Amniotic stem cell (primary cell): ENCODE results near the gene BICD2.
"Not testable (repeated sequence)": the region's sequence is repeated elsewhere in the genome, so short reads cannot be mapped to it uniquely, and the experiment has no call there.

Experiments used
- DNase-seq: peaks from one replicate; lab custom pipeline; 2025; lab: John Stamatoyannopoulos, UW

The BICD2 gene

DNA sequence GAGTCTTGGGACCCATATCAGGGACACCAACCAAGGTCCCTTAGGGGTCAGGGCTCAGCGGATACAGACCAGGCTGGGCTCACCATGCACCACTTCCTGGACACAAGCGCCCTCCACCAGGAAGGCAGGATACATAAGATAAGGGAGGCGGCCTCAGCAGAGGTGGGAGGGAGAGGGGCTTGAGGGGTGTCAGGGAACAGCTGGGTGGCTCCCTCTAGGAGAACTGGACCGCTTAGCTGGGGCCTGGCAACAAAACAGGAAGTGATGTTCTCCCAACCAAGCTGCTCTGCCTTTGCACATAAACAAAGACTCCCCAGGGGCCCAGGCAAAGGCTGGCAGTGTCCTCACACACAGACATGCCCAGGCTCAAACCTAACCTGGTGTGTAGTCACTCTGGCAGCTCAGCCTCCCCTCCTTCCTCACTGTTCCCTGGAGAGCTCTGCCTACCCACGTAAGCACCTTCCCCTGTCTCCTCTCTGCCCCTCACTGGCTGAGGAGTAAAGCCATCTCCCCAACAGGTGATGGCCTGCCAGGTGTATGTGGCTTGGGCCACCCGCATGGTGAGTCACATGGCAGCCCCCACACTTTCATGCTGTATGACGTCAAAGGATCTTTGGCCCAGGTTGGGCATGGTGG, 5.8 kb upstream of the BICD2 start:
- no peak for DNase-seq

DNA sequence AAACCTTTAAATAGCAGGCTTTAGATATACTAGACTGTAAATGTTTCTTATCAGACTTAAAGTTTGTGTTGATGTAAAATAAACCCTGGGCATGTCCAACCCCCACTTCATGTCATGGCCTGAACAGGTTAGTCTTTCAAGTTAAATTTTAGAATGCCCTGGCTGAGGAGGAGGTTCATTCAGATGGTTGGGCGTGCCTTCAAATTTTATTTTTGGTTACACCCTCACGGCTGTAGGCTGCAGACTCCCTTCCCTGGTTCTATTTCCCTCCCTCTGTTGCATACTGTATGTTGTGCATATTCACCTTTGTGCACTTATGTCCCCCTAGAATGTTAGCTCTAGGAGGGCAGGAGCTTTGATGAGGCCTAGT, 5.3 kb upstream of the BICD2 start:
- no peak for DNase-seq

DNA sequence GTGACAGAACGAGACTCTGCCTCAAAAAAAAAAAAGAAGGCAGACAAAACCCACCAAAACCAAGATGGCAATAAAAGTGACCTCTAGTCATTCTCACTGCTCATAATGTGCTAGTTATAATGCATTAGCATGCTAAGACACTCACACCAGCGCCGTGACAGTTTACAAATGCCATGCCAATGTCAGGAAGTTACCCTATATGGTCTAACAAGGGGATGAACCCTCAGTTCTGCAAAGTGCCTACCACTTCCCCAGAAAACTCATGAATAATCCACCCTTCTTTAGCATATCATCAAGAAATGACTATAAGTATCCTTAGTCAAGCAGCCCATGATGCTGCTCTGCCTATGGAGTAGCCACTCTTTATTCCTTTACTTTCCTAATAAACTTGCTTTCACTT, 4.7 kb upstream of the BICD2 start:
- DNase-seq = no peak

DNA sequence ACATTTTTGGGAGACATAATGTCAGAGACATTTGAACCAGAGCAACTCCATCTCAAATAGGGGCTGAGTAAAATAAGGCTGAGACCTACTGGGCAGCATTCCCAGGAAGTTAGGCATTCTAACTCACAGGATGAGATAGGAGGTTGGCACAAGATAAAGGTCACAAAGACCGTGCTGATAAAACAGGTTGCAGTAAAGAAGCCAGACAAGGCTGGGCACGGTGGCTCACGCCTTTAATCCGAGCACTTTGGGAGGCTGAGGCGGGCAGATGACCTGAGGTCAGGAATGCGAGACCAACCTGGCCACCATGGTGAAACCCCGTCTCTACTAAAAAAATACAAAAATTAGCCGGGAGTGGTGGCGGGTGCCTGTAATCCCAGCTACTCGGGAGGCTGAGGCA, 4.2 kb upstream of the BICD2 start:
- not testable (repeated sequence) for DNase-seq

DNA sequence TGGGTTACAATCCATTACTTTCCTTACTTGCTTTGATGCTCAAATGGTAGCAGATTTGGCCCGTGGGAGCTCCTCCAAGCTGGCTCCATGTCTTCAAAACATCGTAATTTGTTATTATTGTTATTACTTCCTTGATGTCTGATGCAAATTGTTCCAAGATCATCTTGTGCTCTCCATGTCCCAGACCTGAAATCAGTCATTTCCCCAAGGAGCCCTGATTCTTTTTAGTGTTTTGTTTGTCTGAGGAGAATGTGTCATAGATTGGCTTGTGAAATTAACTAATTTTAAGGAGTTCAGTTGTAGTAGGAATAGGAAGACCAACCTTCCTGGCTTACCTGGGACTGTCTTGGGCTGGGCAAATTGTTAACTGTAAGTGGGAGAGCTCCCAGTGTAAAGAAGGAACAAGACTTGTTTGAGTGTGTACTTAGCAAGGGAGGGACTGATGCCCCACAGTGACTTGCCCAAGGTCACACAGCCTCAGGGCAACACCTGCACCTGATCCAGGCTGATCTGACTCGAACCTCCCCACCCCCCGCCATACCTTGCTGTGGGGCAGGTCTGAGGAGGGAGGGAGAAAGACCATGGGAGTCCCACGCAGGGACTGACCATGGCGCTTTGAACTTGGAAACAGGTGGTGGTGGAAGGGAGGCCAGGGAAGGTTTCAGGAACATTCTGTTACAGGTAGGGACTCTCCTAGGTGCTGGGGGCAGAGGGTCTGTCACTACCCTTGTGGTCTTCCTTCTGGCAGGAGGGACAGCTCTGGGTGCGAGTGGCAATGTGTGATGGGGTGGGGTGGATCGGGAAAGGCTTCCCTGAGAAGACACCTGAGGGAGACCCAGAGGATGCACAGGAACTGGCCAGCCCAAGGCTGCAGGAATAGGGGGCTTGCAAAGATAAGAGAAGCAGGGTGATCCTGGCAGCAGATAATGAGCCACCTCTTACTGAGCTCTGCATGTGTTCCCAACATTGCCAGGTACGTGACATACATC, 2.7 kb upstream of the BICD2 start:
- DNase-seq = no peak

DNA sequence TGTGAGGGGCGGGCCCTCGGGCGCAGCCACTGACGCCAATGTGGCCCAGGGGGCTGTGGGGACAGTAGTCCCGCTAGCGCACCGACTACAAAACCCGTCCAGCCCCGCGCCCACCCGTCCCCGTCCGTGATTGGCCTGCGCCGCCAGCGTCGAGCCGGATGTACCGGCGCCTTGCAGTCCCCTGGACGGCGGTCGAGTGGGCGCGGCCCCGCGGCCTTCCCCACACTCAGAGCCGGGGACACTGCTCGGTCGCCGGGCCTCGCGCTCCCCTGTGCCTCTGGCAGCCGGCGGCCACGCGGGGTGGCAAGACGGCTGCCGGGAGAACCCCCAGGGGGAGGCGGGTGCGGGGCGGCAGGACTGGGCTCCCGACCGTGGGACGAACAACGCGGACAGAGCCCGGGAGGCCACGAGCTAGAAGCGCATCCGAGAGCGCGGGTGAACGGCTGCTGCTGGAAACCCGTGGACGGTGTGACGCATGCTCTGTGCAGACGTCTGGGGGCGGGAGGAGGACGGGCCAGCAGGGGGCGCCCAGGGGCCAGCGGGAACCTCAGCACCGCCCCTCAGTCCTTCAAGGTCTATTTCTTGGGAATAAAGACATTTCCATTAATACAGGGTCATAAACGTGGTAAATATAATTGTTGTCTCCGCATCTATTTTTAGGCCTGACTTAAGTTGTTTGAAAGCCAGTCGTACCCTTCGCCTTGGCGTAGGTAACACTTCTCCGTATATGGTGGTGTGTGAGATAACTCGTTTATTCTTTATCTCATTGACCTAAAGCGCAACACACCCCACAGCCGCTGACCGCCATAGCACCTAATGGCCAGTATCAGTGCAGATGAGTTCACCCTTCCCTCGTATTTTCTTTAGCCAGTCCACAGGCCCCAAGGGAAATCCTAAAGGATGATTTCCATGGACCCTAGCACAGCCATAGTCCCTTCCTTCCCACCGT, 629 bp upstream of the BICD2 start:
- peak; percentile 93 for DNase-seq

DNA sequence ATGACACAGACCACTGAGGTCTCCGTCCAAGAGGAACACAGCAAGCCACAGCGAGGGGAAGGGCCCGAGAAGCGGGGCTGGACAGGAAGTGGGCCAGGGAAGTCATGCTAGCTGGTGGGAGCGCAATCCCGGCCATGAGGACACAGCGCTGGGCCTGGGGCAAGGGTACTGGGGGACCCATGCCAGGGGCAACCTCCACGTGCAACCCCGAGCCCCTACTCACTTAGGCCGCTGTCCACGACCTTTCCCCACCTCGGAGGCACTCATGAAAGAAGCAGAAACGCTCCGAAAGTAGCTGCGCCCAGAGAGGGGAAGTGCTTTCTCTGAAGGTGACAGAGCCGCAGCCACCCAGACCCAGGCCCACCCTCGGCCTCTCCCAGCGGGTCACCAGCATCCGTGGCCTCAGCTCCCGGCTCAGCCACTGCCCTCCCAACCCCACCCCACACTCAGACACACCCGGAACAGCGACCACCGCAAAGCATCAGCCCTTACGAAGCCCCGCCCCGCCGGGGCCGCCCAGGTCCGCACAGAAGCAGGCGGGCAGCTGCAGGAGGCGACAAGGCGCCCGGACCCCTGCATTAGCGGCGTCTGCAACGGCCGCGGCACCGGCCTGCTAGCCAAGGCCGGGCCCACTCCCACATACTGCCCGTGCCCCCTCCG, 782 bp downstream of the BICD2 start:
- no peak for DNase-seq

DNA sequence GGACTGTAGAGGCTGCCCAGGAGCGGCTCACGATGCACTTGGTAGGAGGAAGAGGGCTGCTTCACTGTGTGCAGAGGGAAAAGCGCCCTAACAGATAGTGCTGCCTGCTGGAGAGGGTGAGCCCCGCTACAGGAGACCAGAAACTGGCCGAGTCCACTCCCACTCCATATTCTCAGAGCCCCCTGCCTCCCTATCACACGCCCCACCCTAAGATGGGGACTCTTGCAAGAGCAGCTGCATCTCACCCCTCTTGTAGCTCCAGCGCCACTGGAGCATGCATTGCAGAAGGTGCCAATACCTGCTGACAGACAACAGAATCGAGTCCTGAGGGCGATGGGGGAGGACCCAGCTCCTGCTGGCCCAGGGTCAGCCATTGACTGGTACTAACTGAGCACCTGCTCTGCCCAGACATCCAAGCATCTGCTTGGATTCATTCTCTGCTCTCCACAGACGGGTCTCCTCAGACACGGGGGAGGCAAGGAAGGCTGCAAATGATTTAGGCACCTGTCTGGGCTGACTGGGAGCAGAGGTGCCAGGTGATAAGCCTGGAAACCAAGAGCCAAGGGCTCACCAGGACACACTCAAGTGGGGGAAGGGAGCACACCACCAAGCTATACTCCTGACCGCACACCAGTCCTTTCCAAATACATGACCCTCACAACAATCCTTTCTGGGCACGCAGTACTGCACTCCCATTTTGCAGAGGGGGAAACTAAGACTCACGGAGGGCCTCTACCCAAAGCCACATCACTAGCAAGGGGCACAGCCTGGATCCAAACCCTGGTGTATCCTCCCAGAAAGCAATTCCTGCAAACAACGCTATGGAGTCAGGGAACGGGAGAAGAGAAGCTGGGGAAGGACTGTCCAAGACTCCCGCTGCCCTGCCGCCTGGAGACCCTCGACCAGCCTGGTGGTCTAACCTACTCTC, 1.6 kb downstream of the BICD2 start:
- no peak for DNase-seq

DNA sequence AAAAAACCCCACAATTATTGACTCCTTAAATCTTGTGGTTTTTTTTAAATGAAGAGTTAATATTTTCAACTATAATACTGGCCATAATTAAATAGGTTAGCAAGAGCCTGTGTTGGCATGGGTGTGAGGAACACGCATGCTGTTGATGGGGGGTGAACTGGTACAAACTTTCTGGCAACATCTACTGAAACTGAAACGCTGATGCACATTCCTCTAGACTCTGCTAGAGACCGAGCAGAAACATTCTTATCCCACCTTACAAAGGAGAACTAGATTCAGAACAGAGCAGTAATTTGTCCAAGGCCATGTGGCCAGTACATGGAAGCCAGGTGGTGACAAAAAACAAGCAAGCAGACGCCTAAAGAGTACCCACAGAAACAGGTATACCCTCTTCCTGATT, 2.4 kb downstream of the BICD2 start:
- DNase-seq = no peak

DNA sequence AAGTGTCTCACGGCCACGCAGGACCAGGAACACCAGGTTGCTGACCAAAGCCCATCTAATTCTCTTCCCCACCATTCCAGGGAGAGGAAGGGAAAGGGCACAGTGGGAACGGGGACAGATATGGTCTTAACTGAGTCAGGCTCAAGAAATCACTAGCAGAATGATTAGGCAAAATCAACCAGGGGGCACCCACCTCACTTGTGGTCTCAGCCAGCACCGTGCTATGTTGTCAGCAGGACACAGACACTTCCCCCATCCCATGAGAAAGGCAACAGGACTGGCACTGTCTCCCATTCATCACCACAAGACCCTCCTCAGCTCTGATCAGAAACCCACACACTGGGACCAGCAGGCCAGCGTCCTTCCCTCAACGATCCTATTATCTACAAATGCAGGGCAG, 2.9 kb downstream of the BICD2 start:
- no peak for DNase-seq

DNA sequence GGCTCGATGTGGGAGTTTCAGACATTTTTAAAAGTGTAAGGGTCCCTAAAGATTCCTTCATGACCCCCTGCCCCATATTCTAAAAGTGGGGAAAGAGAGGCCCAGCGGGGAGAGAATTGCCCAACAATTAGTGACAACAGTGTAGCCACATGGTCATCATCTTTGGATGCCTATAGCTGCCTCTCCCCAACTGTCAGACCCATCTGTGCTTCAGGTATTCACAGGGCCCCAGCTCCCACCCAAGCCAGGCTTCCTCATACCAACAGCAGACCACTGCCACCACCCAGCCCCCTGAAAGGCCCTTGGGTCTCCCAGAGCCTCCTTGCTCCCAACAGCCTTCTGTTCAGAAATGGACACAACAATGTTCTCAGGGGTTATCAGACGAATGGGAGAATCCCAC, 4.1 kb downstream of the BICD2 start:
- no peak for DNase-seq

DNA sequence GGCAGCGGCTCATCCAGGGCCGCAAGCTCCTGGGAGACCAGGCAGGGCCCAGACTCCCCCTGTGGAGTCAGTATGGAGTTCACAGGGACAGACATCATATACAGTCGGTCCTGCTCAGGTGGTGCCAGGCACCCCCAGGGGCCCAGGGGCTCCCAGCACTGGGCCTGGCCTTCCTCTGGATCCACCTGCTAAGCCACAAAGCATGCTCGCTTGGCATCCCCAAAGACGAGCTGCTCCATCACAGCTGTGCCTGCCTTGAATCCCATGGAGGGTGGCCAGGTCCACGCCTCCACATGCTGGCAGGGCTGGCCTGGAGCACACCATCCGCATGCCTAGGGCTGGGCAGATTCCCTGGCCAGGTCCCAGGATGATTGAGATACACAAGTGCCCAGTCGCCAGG, 4.6 kb downstream of the BICD2 start:
- no peak for DNase-seq

DNA sequence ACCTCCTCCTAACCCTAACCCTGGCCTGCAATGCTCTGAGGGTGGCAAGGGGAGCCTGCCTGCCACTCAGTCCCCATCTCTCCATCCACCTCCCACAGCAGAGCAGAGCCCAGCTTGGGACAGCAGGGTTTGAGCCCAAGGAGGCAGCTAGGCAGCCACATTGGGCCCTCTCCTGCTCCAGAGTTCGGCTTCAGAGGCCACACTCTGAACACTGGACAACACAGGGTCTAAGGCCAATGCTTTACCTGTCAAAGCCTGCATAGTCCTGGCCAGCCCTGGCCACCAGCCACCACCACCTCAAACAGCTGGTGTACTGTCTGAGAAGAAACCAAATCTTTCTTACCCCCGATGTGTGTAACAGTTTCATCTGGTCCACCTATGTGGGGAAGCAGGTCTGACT, 5.2 kb downstream of the BICD2 start:
- no peak for DNase-seq

DNA sequence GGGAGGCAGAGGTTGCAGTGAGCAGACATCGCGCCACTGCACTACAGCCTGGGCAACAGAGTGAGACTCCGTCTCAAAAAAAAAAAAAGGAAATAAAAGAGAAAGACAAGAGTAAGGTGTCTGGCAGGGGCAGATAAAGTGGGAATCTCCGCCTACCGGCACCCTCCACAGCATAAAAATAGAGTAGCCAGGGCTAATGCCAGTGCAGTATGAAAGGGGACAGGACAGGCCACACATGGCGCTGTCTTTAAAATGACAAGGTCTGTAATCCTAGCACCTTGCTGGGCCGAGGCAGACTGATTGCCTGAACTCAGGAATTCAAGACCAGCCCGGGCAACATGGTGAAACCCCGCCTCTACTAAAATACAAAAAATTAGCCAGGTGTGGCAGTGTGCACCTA, 7.8 kb downstream of the BICD2 start:
- no peak for DNase-seq

DNA sequence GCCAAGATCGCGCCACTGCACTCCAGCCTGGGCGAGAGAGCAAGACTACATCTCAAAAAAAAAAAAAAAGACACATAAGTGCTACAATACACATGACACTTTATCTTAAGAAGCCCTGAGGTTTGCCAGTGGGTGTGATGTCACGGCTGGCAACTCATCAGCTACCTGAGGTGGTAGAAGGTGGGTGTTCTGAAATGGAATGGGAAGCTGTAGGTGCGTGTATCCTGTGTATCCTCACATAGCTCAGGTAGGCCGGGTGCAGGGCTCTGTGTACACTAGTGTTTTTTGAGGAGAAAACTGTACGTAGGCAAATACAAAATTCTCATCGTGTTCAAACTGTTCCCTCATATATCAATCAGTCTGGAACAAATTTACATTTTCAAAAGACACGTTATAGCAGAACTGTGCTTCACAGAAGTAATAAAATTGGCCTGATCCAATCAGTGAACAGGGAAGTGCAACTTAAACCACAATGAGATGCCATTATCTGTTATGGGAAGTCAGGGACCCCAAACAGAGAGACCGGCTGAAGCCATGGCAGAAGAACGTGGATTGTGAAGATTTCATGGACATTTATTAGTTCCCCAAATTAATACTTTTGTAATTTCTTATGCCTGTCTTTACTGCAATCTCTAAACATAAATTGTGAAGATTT, 10.4 kb downstream of the BICD2 start:
- DNase-seq = no peak

DNA sequence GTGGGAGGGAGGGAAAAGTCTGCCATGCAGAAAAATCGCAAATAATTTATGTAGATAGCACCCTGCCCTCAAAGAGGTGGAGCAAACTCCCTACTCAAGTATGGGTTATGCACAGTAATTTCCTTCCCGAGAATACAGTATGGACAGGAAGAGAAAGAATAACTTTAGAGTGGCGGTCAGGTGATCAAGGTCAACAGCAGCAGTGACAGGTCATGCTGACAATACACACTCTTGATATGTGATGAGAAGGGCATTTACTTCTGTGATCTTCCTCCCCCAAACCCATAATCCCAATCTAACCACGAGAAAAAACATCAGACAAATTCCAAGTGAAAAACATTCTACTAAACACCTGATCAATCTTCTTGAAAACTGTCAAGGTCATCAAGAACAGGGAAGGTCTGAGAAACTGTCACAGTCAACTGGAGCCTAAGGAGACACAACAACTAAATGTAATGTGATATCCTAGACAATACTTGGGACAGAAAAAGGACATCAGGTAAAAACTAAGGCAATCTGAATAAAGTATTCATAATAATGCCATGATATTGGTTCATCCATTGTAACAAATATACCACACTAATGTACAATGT, 11.7 kb downstream of the BICD2 start:
- no peak for DNase-seq

DNA sequence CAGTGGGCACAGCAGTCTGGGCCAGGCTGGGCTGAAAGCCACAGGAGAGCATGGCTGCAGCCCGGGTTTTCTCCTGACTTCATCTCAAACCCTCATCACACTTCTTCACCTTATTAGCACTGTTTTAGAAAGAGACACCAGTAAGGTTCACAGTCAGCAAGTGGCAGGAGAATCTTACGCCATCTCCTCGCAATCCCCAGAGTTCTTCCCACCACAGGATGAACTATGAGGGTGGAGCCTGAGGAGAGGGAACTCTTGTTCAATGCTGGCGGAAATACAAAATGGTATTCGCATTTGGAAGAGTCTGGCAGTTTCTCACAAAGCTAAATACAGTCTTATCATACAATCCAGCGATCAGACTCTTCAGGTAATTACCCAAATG, 14.7 kb downstream of the BICD2 start:
- no peak for DNase-seq

DNA sequence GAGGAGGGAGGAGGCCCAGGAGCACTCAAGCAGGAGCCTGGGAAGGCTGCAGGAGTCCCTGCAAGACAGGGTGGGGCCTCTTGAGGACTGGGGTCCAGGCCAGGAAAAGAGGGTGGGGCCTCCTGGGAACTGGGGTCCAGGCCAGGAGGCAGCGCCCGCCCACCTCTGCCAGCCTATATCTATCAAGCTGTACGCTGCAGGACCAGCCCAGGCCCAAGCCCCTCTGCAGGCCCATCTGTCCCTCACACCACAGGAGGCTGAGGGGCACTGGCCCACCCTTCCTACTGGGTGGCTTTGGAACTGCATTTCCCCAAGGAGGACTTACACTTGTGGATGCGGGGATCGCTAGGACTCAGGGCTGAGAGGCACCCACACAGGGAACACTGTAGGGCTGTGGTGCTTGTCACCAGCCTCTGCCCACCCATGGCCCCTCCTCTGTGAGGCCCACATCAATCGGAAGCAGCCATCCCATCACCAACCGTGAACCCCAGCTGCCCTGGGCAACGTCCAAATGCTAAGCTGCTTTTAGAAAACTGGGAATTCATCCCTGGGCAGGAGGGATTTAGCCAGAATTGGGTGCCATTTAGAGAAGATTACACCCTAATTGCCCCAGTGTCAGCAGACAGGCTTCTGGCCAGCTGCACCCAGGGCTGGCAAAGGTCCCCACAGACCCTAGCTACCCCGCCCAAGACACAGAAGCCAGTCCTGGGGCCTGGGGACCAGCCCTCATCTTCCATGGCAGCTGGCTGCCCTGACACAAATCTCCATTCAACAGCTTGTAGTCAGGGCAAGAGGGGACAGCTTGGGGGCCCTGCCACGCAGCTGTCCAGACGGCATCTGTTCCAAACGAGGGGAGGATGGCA, 15.3 kb downstream of the BICD2 start:
- DNase-seq = no peak

DNA sequence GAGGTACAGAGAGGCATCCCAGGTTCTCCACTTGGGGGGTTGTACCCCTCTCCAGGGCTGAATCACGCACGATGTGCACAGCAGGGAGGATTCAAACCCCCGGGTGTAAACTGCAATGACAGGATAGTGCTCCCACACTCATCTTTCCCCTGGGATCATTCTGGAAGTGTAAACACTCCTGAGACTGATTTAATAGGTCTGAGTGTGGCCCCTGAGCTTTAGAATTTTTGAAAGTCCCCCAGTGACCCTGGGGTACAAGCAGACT, 16.5 kb downstream of the BICD2 start:
- no peak for DNase-seq
